ENCODE data around the gene ATP6V1A. TPM values are rescaled to one million over a fixed set of nuclear protein-coding genes. Genes with fewer than 3 reads are reported as not detected.

The ATP6V1A gene
- total and polyA plus RNA-seq, 7 donors = 15.0 to 34.6 (median 22.2) TPM

- intact Hi-C loops (cut with DNase I) = no loop called here
Measured at GRCh38 chr3:113802795-113803455, 56.1 kb downstream of the ATP6V1A start.

GRCh38 chr3:113804661-113805060, 57.8 kb downstream of the ATP6V1A start:
- 19 to 70% methylated on average over 4 of the region's 4 CpGs for WGBS, 2 donors
- no peaks in the 10 kb centered on the region for H3K4me1 ChIP-seq
- TF ChIP-seq POLR2A (IDR thresholded peaks at IDR 0.05) = no peak
- no peak for TF ChIP-seq EP300 (IDR thresholded peaks at IDR 0.05)
- TF ChIP-seq, protein P1, sequence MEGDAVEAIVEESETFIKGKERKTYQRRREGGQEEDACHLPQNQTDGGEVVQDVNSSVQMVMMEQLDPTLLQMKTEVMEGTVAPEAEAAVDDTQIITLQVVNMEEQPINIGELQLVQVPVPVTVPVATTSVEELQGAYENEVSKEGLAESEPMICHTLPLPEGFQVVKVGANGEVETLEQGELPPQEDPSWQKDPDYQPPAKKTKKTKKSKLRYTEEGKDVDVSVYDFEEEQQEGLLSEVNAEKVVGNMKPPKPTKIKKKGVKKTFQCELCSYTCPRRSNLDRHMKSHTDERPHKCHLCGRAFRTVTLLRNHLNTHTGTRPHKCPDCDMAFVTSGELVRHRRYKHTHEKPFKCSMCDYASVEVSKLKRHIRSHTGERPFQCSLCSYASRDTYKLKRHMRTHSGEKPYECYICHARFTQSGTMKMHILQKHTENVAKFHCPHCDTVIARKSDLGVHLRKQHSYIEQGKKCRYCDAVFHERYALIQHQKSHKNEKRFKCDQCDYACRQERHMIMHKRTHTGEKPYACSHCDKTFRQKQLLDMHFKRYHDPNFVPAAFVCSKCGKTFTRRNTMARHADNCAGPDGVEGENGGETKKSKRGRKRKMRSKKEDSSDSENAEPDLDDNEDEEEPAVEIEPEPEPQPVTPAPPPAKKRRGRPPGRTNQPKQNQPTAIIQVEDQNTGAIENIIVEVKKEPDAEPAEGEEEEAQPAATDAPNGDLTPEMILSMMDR (IDR thresholded peaks at IDR 0.05) = no peak
- TF ChIP-seq POLR2AphosphoS5 (IDR thresholded peaks at IDR 0.05) = no peak

More at GRCh38 chr3:113802795-113803455, 56.1 kb downstream of the ATP6V1A start:
- no peaks in the 10 kb centered on the region for H3K4me1 ChIP-seq
- DNase-seq = no peak
- H3K27ac ChIP-seq = no peak overlapping the region
- H3K27me3 ChIP-seq = no peaks in the 10 kb centered on the region
- H3K9me3 ChIP-seq = no peaks in the 10 kb centered on the region
- peaks cover 3 to 98% (median 18%) of the 10 kb centered on the region in 4 donors for H3K36me3 ChIP-seq
- WGBS, 2 donors = 94 to 98% methylated on average over 3 of the region's 3 CpGs
- H3K4me3 ChIP-seq = no peak overlapping the region
- TF ChIP-seq, protein P1 (IDR thresholded peaks at IDR 0.05) = no peak
- TF ChIP-seq EP300 (IDR thresholded peaks at IDR 0.05) = no peak
- TF ChIP-seq POLR2AphosphoS5 (IDR thresholded peaks at IDR 0.05) = no peak
- TF ChIP-seq POLR2A (IDR thresholded peaks at IDR 0.05) = no peak

DNA sequence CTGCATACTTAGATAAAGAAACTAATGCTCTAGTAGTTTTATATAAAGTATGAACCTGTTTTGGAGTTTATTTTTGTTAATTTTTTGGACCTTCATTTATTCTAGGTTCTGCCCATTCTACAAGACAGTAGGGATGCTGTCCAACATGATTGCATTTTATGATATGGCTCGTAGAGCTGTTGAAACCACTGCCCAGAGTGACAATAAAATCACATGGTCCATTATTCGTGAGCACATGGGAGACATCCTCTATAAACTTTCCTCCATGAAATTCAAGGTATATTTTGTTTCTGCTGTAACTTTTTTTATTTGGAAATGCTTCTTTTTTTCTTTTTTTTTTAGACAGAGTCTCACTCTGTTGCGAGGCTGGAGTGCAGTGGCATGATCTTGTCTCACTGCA, 58.4 kb downstream of the ATP6V1A start:
- Histone ChIP-seq H3K27ac (no peak overlapping the region), H3K4me3 (no peak overlapping the region), H3K9me3 (no peaks in the 10 kb centered on the region), H3K36me3 (peaks cover 6 to 93% (median 14%) of the 10 kb centered on the region in 4 donors), H3K27me3 (no peaks in the 10 kb centered on the region), H3K4me1 (no peaks in the 10 kb centered on the region)
- TF ChIP-seq POLR2AphosphoS5 (IDR thresholded peaks at IDR 0.05) (no peak), POLR2A (IDR thresholded peaks at IDR 0.05) (no peak), EP300 (IDR thresholded peaks at IDR 0.05) (no peak)
- TF ChIP-seq, protein P1 (IDR thresholded peaks at IDR 0.05) = no peak
- intact Hi-C loops (cut with DNase I) = no loop called here
- WGBS, 2 donors = 52 to 79% methylated on average over 3 of the region's 3 CpGs
- no peak for DNase-seq

More at GRCh38 chr3:113804661-113805060, 57.8 kb downstream of the ATP6V1A start:
- Histone ChIP-seq H3K4me3 (no peak overlapping the region), H3K9me3 (no peaks in the 10 kb centered on the region), H3K27me3 (no peaks in the 10 kb centered on the region), H3K36me3 (peaks cover 6 to 92% (median 15%) of the 10 kb centered on the region in 4 donors), H3K27ac (no peak overlapping the region)
- intact Hi-C loops (cut with DNase I) = no loop called here
- DNase-seq = no peak

GRCh38 chr3:113812854-113813253, 66.0 kb downstream of the ATP6V1A start:
- Histone ChIP-seq H3K4me1 (no peaks in the 10 kb centered on the region), H3K9me3 (no peaks in the 10 kb centered on the region), H3K4me3 (no peak overlapping the region), H3K36me3 (peaks cover 0 to 42% (median 6%) of the 10 kb centered on the region in 4 donors), H3K27ac (no peak overlapping the region), H3K27me3 (no peaks in the 10 kb centered on the region)
- intact Hi-C loops (cut with DNase I) = no loop called here
- DNase-seq = no peak
- TF ChIP-seq POLR2AphosphoS5 (IDR thresholded peaks at IDR 0.05) = no peak
- no peak for TF ChIP-seq POLR2A (IDR thresholded peaks at IDR 0.05)
- no peak for TF ChIP-seq EP300 (IDR thresholded peaks at IDR 0.05)
- TF ChIP-seq, protein P1 (IDR thresholded peaks at IDR 0.05) = no peak
- WGBS, 2 donors = 89 to 93% methylated on average over 3 of the region's 3 CpGs
